ENCODE data around the gene SUPT20H.

The SUPT20H gene

DNA sequence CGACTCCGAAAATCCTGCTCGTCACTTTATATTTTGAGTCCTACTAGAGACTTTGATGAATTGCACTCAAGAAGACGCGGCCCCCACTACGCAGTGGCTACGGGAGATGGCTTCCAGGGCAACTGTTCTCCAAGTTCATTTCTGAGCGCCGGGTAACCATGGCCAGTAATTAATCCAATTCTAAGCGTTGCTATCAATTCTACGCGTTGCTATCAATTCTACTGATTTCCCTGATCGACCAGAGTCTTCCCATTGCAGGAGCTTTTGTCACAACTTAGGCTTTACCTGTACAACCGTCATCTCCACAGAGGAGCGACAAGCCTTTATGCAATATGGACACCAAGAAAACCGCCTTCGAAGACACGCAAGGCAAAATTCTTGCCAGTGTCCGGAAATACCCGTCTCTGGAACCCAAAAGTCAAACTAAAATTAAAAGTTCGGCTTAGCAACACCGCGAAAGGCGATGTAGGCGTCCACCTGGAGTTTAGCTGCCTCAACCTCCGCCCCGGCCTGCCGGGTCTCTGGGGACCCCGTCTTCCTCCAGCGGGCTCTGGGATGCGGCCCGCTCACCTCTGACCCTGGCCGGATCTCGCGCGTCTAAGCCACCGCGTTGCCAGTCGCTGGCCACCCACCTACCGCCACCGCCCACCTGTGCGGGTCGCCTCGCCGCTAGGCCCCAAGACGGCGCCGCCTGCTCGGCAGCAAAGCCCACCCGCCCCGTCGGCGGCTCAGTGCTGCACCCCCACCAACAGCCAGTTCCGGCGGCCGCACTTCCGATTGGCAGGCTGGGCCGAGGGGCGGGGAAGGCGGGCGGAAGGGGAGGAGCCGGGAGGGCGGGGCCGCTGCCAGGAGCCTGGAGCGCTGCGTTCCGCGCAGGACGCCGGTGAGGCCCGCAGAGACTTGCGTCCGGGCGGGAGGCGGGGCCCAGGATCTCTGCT lies at the start of gene SUPT20H:
Gene SUPT20H (minus strand): TSS at position 779 of the 938 bp plus-strand sequence. CDS start 8,198 bp downstream, outside the sequence.
- TF ChIP-seq GATA1 (IDR thresholded peaks at IDR 0.05; ENCODE audit: low read depth, low read length), result no peak
- peak; percentile 84 for TF ChIP-seq POLR2A (IDR thresholded peaks at IDR 0.05; ENCODE audit: low read length)
- peak; percentile 94 to 95 for DNase-seq

DNA sequence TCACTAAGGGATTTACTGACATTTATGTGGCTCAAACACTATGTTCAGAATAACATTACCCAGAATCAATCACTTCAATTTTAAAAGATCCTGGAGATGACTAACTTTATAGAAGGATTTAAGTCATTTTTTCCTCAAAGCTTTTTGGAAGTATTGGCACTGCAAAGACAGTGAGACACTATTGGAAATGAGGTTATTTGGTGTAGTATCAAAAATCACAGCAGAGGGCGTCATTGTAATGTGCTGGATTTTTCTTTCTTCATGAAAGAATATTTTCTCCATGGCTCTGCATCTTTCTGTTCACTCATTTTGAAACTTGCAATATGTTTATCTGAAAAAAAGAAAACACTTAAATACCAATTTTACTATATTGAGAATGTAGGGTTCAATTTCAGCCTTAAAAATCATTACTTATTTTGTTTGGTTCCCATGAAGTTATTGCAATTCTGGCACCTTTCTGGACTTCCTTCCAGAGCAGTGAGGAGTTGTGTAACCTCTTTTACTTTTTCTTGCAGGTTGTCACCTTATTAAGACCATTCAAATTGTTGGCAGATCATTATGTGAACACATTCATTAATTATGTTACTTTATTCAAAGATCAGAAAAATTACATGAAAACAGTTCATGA lies 49.7 kb upstream of the SUPT20H start:
- TF ChIP-seq POLR2A (IDR thresholded peaks at IDR 0.05; ENCODE audit: low read length) (no peak), GATA1 (IDR thresholded peaks at IDR 0.05; ENCODE audit: low read depth, low read length) (no peak)
- DNase-seq, result peak; percentile 14 to 30

DNA sequence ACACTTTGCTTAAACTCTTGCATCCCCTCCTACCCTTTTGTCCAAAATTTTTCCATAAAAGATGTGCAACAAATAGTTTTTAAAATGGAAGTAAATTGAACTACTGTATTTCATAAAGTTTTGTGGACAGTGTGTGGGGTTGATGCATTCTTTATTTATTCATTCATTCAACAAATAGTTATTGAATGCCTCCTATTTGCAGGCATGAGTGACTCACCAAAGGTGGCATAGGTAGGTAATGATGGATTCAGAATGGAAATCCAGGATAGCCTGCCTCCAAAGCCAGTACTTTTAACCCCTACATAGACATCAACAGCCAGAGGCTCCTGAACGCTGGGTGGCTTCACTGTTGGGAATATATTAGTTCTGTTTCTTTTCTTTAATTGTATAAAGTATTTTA lies 48.4 kb upstream of the SUPT20H start:
- TF ChIP-seq GATA1 (IDR thresholded peaks at IDR 0.05; ENCODE audit: low read depth, low read length) (no peak), POLR2A (IDR thresholded peaks at IDR 0.05; ENCODE audit: low read length) (no peak)
- DNase-seq, result no peak

GRCh38 chr13:37107456-37107855 lies 48.0 kb upstream of the SUPT20H start:
- TF ChIP-seq GATA1 (IDR thresholded peaks at IDR 0.05; ENCODE audit: low read depth, low read length), result no peak
- TF ChIP-seq POLR2A (IDR thresholded peaks at IDR 0.05; ENCODE audit: low read length), result no peak
- DNase-seq, result no peak

- no peak for TF ChIP-seq GATA1 (IDR thresholded peaks at IDR 0.05; ENCODE audit: low read depth, low read length)
- TF ChIP-seq POLR2A (IDR thresholded peaks at IDR 0.05; ENCODE audit: low read length), result no peak
- no peak for DNase-seq
Measured at GRCh38 chr13:37106642-37107041, 47.2 kb upstream of the SUPT20H start.

GRCh38 chr13:37105251-37105714 lies 45.8 kb upstream of the SUPT20H start, which contains the start of gene CSNK1A1L:
Gene CSNK1A1L, minus strand, starts transcription at chr13:37105664. Its CDS starts 408 bp downstream, at chr13:37105256.
- no peak for DNase-seq
- TF ChIP-seq GATA1 (IDR thresholded peaks at IDR 0.05; ENCODE audit: low read depth, low read length) (no peak), POLR2A (IDR thresholded peaks at IDR 0.05; ENCODE audit: low read length) (no peak)

DNA sequence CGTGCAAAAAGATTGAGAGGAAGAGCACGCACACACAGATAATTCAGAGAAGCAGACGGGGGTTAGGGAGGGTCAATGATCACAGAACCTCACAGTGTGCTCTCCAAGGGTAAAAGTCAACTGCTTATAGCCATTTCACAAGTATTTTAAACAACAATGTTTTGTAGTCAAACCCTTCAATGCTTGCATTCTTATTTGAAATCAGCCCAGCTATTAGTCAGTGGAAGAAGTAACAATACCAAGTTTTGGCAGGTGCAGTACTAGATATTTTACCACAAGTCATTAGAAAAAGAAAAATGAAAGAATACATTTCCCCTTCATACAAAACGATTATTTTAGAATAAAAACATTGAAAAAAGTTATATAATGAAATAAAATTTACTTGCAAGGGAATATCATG lies 43.4 kb upstream of the SUPT20H start:
- no peak for TF ChIP-seq POLR2A (IDR thresholded peaks at IDR 0.05; ENCODE audit: low read length)
- no peak for TF ChIP-seq GATA1 (IDR thresholded peaks at IDR 0.05; ENCODE audit: low read depth, low read length)
- no peak for DNase-seq

- TF ChIP-seq POLR2A (IDR thresholded peaks at IDR 0.05; ENCODE audit: low read length), result no peak
- no peak for TF ChIP-seq GATA1 (IDR thresholded peaks at IDR 0.05; ENCODE audit: low read depth, low read length)
- DNase-seq, result no peak
Measured at GRCh38 chr13:37101201-37101600, 41.7 kb upstream of the SUPT20H start.

GRCh38 chr13:37100731-37101130 lies 41.2 kb upstream of the SUPT20H start:
- DNase-seq, result no peak
- TF ChIP-seq POLR2A (IDR thresholded peaks at IDR 0.05; ENCODE audit: low read length) (no peak), GATA1 (IDR thresholded peaks at IDR 0.05; ENCODE audit: low read depth, low read length) (no peak)

DNA sequence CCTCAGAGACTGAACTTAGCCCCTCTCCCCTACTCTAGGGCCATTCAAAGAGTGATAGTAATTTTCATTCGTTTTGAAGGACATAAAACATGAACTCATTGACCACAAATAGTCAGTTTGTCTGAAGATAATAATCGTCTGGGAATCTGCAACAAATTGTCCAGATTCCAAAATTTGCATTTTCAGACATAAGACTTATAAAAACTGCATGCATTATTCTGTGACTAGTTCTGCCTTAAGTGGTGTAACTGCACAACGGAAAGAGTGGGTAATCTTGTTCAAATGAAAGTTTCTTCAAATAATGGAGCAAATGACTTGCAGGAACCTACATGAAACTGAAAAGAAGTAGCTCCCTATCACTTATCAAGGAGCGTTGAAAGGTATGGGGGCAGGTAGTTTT lies 37.6 kb upstream of the SUPT20H start:
- TF ChIP-seq POLR2A (IDR thresholded peaks at IDR 0.05; ENCODE audit: low read length) (no peak), GATA1 (IDR thresholded peaks at IDR 0.05; ENCODE audit: low read depth, low read length) (no peak)
- DNase-seq, result no peak

- DNase-seq, result no peak
- no peak for TF ChIP-seq GATA1 (IDR thresholded peaks at IDR 0.05; ENCODE audit: low read depth, low read length)
- no peak for TF ChIP-seq POLR2A (IDR thresholded peaks at IDR 0.05; ENCODE audit: low read length)
Measured at GRCh38 chr13:37094840-37095239, 35.4 kb upstream of the SUPT20H start.

DNA sequence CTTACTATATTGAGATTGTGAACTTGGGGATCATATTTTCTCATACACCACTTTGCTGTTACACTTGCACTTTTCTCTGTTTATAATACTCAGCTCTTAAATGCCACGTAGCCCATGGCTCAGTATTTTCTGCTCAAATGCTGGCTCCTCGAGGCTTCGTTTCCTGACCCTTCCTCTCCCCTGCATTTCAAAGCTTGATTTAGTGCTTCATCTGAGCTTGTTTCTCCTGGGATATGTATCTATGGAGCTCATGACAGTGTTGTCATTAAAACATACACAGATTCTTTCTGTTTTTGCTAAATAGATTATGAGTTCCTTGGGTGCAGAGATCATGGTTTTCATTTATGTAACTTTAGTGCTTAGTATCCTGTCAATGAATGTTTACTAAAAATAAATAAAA lies 34.6 kb upstream of the SUPT20H start:
- TF ChIP-seq GATA1 (IDR thresholded peaks at IDR 0.05; ENCODE audit: low read depth, low read length), result no peak
- no peak for TF ChIP-seq POLR2A (IDR thresholded peaks at IDR 0.05; ENCODE audit: low read length)
- no peak for DNase-seq

- DNase-seq, result no peak
- TF ChIP-seq POLR2A (IDR thresholded peaks at IDR 0.05; ENCODE audit: low read length) (no peak), GATA1 (IDR thresholded peaks at IDR 0.05; ENCODE audit: low read depth, low read length) (no peak)
Measured at GRCh38 chr13:37091835-37092234, 32.3 kb upstream of the SUPT20H start.

DNA sequence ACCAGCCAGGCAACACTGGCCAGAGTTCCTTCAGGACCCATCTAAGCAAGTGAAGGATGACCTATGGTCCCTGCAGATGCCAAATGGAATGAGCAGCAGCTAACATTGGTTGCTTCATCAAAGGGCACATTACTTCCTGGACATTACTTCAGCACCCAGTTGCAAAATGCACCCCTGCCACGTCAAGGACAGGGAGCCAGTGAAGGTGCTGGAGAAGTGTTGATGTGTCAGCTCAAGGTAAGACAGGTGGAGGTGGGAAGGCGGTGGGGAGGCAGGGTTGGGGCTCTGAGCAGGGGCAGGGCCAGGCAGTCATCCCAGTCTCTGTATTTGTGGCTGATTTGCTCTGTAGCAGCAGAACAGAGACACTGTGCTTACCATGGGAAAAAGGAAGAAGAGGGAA lies 31.4 kb upstream of the SUPT20H start:
- no peak for DNase-seq
- TF ChIP-seq GATA1 (IDR thresholded peaks at IDR 0.05; ENCODE audit: low read depth, low read length) (no peak), POLR2A (IDR thresholded peaks at IDR 0.05; ENCODE audit: low read length) (no peak)

All from erythroblast (primary cell).